Measurements from ENCODE around the gene DHX36. TPM values are rescaled to one million over a fixed set of nuclear protein-coding genes. Genes with fewer than 3 reads are reported as not detected.

The DHX36 gene
- polyA plus RNA-seq, 3 donors = 4.7 to 31.5 (median 5.7) TPM

DNA sequence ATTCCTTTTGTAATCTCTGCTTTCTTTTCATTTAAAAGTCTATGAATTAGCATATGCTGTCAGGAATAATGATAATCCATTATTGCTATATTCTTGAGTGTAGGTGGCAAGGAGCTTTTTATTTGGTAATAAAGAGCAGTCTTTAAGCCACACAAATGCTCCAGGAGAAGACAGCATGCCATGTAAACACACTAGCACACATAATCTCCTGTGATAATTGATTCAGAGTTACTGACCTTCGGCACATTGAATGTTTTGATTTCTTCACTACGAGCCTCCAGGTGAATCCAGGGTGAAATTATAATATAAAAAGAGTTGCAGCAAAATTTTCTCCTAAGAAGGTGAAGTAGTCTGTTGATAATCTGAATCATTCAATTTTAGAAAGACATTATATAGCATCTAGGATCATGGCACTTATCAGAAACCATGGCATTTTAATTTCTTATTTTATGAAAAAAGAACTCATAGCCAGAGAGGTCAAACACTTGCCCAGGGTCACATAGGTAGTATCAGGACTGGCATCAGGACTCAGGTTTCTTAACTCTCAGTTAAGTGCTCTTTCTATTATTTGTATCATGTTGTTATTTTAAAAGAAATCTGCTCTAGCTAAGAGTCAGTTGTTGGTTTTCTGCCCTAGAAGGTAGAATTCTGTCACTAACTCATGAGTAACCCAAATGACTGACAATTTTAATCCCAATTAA, 21.3 kb upstream of the DHX36 start:
- no peaks in the 10 kb centered on the region for H3K36me3 ChIP-seq (replicated peaks in 1 of 2; ENCODE audit: control insufficient read depth in 1 of 2, insufficient read depth in 2 of 2, low read length in 2 of 2)
- no peaks in the 10 kb centered on the region for H3K79me2 ChIP-seq (ENCODE audit: insufficient read depth, low read length)
- H3K27me3 ChIP-seq (ENCODE audit: control insufficient read depth in 2 of 2, insufficient read depth in 2 of 2, low read length in 2 of 2) = peaks cover 0 to 5% of the 10 kb centered on the region in 2 donors
- peaks cover 2 to 14% (median 5%) of the 10 kb centered on the region in 3 donors for H3K27me3 Mint-ChIP-seq (ENCODE audit: low read depth in 3 of 3)
- no peaks in the 10 kb centered on the region for H3K4me1 ChIP-seq (ENCODE audit: control insufficient read depth in 1 of 2, insufficient read depth in 2 of 2, low read length in 2 of 2)
- H3K4me1 Mint-ChIP-seq = no peaks in the 10 kb centered on the region
- H3K36me3 Mint-ChIP-seq = no peaks in the 10 kb centered on the region
- H3K4me2 ChIP-seq (replicated peaks; ENCODE audit: extremely low read depth, low read length, poor library complexity, severe bottlenecking) = no peak overlapping the region
- no peak overlapping the region for H3K9ac ChIP-seq (ENCODE audit: insufficient read depth, low read length, poor library complexity, severe bottlenecking)
- H3K27ac ChIP-seq (ENCODE audit: low read depth in 1 of 2, low read length in 2 of 2) = no peak overlapping the region
- H3K9me3 ChIP-seq (replicated peaks in 1 of 2; ENCODE audit: control insufficient read depth in 1 of 2, insufficient read depth in 1 of 2, low read length in 2 of 2) = no peaks in the 10 kb centered on the region
- no peak for DNase-seq
- no peak overlapping the region for H2AFZ ChIP-seq (ENCODE audit: insufficient read depth, low read depth, low read length, poor library complexity, severe bottlenecking)
- no peak overlapping the region for H3K4me3 ChIP-seq (replicated peaks in 1 of 3; ENCODE audit: low read depth in 2 of 3, low read length in 3 of 3)
- H3K27ac Mint-ChIP-seq = no peak overlapping the region
- peaks cover 0 to 3% (median 0%) of the 10 kb centered on the region in 7 donors for H3K9me3 Mint-ChIP-seq
- intact Hi-C loops (cut with micrococcal nuclease) = no loop called here
- no peaks in the 10 kb centered on the region for H4K20me1 ChIP-seq (ENCODE audit: insufficient read depth, low read length)
- H3K4me3 Mint-ChIP-seq = no peak overlapping the region
- TF ChIP-seq, protein P1, sequence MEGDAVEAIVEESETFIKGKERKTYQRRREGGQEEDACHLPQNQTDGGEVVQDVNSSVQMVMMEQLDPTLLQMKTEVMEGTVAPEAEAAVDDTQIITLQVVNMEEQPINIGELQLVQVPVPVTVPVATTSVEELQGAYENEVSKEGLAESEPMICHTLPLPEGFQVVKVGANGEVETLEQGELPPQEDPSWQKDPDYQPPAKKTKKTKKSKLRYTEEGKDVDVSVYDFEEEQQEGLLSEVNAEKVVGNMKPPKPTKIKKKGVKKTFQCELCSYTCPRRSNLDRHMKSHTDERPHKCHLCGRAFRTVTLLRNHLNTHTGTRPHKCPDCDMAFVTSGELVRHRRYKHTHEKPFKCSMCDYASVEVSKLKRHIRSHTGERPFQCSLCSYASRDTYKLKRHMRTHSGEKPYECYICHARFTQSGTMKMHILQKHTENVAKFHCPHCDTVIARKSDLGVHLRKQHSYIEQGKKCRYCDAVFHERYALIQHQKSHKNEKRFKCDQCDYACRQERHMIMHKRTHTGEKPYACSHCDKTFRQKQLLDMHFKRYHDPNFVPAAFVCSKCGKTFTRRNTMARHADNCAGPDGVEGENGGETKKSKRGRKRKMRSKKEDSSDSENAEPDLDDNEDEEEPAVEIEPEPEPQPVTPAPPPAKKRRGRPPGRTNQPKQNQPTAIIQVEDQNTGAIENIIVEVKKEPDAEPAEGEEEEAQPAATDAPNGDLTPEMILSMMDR (IDR thresholded peaks at IDR 0.05) = no peak
- WGBS (ENCODE audit: insufficient coverage) = no CpG with 5 or more reads among the region's 2 CpGs

DNA sequence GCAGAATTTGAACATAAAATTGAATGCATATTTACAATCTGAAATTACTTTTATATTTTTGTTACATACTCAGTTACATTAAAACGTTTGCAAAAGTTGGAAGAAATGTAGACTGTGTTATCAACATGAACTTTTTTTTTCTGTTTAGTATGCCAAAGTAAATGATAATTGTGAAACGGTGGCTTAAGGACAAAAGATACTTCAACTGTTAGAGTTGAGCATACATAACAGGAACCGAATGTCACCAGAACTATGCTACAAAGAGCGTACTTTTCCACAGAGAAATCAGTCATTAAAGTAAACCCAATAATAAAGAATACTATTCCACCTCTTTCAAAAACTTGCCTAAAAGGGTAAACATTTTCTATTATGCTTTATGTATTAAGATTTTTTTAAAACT, 14.3 kb upstream of the DHX36 start:
- Histone ChIP-seq H3K4me2 (replicated peaks; ENCODE audit: extremely low read depth, low read length, poor library complexity, severe bottlenecking) (no peak overlapping the region), H3K27ac (ENCODE audit: low read depth in 1 of 2, low read length in 2 of 2) (no peak overlapping the region), H3K9ac (ENCODE audit: insufficient read depth, low read length, poor library complexity, severe bottlenecking) (no peak overlapping the region), H3K36me3 (replicated peaks in 1 of 2; ENCODE audit: control insufficient read depth in 1 of 2, insufficient read depth in 2 of 2, low read length in 2 of 2) (no peaks in the 10 kb centered on the region), H2AFZ (ENCODE audit: insufficient read depth, low read depth, low read length, poor library complexity, severe bottlenecking) (no peak overlapping the region), H3K4me3 (replicated peaks in 1 of 3; ENCODE audit: low read depth in 2 of 3, low read length in 3 of 3) (no peak overlapping the region), H3K27me3 (ENCODE audit: control insufficient read depth in 2 of 2, insufficient read depth in 2 of 2, low read length in 2 of 2) (no peaks in the 10 kb centered on the region), H4K20me1 (ENCODE audit: insufficient read depth, low read length) (no peaks in the 10 kb centered on the region), H3K9me3 (replicated peaks in 1 of 2; ENCODE audit: control insufficient read depth in 1 of 2, insufficient read depth in 1 of 2, low read length in 2 of 2) (no peaks in the 10 kb centered on the region), H3K4me1 (ENCODE audit: control insufficient read depth in 1 of 2, insufficient read depth in 2 of 2, low read length in 2 of 2) (no peaks in the 10 kb centered on the region), H3K79me2 (ENCODE audit: insufficient read depth, low read length) (no peaks in the 10 kb centered on the region)
- WGBS (ENCODE audit: insufficient coverage) = no CpG with 5 or more reads among the region's 4 CpGs
- Mint-ChIP-seq H3K27ac (no peak overlapping the region), H3K27me3 (ENCODE audit: low read depth in 3 of 3) (peaks cover 0 to 2% (median 0%) of the 10 kb centered on the region in 3 donors), H3K4me1 (peaks cover 3% of the 10 kb centered on the region), H3K36me3 (no peaks in the 10 kb centered on the region), H3K9me3 (peaks cover 0 to 3% (median 0%) of the 10 kb centered on the region in 7 donors), H3K4me3 (no peak overlapping the region)
- TF ChIP-seq, protein P1 (IDR thresholded peaks at IDR 0.05) = no peak
- no peak for DNase-seq
- intact Hi-C loops (cut with micrococcal nuclease) = loop anchor here (10.0 kb wide), 2 partner anchors 986 to 1366 kb away; no protein-coding TSS in a partner anchor

All from CD14-positive monocyte (primary cell).